Body of pancreas (tissue), 4 donors: ENCODE measurements around the gene NEGR1.

Experiments
- POLR2A ChIP-seq, 3 donors: fragments of 450-650 bp; IDR thresholded peaks; one replicate each; pipeline ENCODE4 v1.6.1; 2016; ENCODE audit warnings: antibody characterized with exemption in 3 of 3, mild to moderate bottlenecking in 2 of 3
- TF ChIP-seq, protein P1 (sequence below), 7 experiments: fragments of 450-650 bp in 4 of 7; fragments of 200-600 bp in 3 of 7; sonication (generic) in 3 of 7; IDR thresholded peaks; one replicate each; pipeline ENCODE4 v1.5.1; 2016 to 2019; ENCODE audit warnings: antibody characterized with exemption in 7 of 7

GRCh38 chr1:71593523-71593922, 688.8 kb downstream of the NEGR1 start:
- TF ChIP-seq POLR2A (IDR thresholded peaks at IDR 0.05) = no peak
- TF ChIP-seq, protein P1, sequence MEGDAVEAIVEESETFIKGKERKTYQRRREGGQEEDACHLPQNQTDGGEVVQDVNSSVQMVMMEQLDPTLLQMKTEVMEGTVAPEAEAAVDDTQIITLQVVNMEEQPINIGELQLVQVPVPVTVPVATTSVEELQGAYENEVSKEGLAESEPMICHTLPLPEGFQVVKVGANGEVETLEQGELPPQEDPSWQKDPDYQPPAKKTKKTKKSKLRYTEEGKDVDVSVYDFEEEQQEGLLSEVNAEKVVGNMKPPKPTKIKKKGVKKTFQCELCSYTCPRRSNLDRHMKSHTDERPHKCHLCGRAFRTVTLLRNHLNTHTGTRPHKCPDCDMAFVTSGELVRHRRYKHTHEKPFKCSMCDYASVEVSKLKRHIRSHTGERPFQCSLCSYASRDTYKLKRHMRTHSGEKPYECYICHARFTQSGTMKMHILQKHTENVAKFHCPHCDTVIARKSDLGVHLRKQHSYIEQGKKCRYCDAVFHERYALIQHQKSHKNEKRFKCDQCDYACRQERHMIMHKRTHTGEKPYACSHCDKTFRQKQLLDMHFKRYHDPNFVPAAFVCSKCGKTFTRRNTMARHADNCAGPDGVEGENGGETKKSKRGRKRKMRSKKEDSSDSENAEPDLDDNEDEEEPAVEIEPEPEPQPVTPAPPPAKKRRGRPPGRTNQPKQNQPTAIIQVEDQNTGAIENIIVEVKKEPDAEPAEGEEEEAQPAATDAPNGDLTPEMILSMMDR (IDR thresholded peaks at IDR 0.05) = no peak
